HG02852 (cell line): Measurements from ENCODE around the gene ADGRA3.
"Not testable (repeated sequence)": the region's sequence is repeated elsewhere in the genome, so short reads cannot be mapped to it uniquely, and the experiment has no call there.

Experiments used
- ATAC-seq: cut with Tn5 transposase; IDR thresholded peaks from one replicate; pipeline ENCODE4 v1.9.1; 2021; ENCODE audit warnings: mild to moderate bottlenecking, moderate library complexity; ENCODE audit not compliant: unreplicated experiment

The ADGRA3 gene

DNA sequence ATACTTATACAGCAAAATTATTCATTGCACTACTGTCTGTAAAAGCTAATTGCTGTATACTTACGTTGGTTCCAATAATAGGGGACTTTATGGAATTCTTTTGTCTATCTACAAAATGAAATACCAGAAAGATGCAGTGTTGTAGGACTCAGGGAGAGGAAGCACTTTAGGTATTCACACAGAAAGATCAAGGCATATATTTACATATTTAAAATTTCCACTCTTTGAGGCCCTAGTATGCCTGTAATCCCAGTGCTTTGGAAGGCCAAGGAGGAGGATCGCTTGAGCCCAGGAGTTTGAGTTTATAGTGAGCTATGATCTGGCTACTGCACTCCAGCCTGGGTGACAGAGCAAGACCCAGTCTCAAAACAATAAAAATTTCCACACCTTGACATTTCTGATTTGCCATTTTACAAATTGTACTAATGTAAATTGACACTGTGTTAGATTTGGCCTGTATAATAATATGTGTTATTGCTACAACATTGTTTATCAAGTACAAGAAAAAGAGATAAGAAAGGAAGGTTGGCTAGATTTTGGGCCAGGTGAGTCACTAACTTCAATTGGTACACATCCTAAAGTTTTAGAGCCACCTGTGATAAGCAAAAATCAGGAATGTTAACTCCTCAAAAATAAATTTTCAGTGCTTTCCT lies 35.1 kb downstream of the ADGRA3 start:
- no peak for ATAC-seq

DNA sequence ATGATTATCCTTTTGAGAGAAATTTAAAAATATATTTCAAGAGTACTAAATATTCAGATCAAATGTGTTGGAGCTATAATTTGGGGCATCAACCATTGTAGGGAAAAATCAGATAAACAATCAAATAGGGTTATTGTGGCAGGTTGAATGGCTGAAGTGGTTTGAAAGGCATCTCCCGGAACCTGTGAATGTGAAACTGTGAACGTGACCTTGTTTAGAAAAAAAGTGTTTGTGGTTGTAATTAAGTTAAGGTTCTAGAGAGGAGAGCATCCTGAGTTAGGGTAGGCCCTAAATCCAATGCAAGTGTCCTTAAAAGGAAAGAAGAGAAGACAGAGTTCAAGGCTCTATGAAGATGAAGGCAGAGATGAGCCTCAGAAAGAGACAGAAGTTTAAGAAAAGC lies 37.4 kb downstream of the ADGRA3 start:
- no peak for ATAC-seq

DNA sequence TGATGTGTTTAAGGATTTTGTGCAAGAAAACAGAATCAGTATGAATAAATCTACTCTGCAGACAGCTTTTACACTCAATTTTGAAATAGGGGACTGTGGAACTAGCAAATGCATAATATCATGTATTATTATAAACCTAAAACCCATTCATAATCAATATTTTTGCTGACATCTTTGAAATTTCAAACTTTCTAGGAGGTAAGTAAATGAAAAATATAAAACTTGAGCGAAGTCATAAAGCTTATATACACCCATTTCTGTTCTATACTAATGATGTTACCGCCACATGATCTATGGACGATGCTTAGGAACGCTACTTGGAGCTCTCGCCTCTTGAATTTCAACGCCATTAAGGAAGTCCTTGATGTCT lies 38.1 kb downstream of the ADGRA3 start:
- ATAC-seq = no peak

DNA sequence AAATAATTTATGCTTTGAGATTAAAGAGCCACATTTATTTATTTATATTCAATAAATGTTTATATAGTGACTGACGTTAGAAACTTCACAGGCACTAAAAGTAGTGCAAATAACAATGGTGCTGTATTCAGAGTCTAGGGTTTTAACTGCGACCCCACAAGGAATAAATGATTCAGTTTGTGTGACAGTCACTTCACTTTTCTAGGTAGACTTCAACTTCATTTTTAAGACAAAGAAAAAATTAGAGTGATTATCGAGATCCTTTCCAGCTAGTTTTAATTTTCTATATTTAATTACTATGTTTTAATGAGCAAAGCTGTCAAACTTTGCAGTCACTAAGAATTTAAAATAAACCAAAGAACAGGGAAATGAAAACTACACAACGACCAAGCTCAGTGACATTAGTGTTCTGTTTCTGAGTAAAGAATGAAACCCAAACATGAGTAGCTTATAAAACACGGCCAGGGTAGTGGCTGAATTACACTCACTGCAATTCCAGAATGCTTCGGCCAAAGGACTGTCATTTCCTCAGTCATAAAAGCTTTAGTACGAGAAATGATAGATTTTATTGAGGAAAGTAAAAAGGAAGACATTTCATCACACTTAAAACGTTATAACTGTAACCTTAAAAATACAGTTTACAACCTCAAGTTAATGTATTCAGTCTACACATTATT lies 38.6 kb downstream of the ADGRA3 start:
- ATAC-seq = no peak

DNA sequence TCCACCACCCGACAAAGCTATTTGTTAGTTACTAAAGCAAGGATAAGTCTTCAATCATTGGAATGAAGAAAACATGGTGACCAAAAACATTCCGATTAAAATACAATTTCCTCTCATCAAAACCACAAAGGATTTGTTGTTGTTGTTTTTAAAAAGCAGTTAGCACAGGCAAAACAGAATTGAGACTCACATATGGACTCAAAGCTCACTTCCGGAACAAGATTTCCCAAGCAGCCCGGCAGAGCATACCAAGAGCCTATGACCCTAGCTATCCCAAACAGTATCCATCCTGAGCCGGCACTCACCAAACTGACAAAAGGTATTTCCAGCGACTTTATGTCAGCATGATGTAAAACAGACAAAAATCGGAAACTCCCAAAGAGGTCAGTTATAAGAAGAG lies 39.9 kb downstream of the ADGRA3 start:
- no peak for ATAC-seq

DNA sequence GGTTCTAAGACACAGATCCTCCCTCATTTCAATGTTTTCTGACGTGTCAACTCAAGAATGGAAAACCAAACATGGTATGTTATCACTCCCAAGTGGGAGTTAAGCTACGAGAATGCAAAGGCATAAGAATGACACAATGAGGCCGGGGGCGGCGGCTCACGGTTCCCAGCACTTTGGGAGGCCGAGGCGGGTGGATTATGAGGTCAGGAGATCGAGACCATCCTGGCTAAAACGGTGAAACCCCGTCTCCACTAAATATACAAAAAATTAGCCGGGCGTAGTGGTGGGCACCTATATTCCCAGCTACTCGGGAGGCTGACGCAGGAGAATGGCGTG lies 40.6 kb downstream of the ADGRA3 start:
- ATAC-seq = not testable (repeated sequence)

DNA sequence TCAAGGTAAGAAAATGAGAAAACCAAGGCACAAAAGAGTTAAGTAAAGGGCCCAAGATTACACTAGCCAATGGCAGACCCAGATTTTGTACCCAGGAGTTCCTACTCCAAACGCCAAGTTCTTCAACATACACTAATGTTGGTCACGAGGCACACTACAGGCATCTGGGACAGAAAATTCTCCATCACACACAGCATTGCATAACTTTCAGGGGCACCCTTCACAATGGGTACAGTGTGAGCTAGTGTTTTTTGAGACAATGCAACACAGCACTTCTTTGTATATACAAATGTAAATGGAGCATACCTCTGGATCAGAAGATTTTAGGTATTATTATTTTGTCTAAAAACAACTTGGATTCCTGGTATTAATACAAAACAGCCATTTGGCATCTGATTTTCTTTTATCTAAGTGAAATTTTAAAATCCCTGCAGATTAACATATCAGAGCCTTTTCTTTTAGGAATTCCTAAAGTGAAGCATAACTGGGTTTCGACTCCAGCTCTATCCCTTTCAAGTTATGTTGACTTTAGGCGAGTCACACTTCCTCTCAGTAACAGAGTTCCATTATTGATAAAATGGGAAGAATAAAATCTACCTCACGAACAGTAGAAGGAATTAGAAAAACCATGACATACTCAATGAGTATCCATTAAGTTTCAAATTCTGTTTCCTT lies 41.1 kb downstream of the ADGRA3 start:
- ATAC-seq = no peak

DNA sequence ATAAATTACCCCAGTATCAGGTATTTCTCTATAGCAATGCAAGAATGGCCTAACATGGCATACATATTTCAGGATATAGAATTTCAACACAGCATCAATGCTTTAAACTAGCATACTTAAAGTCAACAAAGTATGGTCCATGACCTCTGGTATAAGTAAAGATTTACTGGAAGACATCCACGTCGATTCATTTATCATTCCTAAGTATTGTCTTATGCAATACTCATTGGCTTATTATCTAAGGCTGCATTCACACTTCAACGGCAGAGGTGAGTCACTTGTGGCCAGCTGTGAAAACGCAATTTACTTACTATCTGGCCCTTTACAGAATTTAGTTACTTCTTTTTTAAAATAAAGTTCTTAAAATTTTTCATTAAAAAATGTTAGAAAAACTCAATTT lies 42.6 kb downstream of the ADGRA3 start:
- no peak for ATAC-seq

DNA sequence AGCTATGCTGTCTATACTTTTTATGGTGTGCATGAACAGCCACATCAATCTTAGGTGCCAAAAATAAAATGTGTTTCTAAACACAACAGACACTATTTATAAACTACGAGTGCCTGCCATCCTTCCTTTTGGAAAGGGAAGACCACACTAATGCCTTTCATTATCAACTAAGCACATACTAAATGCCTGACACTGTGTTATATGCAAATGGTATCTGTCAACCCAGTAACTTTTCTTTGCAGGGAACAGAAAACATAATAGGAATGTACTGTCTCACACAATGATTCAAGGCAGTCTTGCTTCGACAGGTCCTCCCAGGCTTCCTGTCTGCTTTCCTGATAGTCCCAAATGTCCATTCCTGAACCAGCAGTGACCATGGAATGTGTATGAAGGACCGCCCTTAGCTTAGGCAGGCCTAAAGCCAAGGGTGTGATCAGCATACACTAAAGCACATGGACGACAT lies 43.8 kb downstream of the ADGRA3 start:
- ATAC-seq = no peak

DNA sequence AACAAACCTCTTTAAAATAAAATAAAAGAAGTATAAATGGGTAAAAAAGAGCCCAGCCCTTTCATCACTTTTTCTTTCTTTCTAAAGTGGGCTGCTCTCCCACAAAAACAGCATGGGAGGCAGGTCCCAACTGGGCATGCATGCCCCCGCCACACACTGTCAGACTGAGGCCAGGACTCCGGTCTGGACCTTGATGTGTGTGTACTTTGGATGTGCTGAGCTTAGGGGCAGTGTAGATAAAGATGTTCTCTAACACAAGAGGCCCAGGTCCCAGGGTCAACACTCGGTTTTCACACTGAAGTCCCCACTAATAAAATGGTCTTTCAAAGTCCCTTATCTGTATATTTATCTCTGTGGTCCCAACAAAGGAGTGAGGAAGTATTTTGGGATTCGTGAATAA lies 44.4 kb downstream of the ADGRA3 start:
- ATAC-seq = no peak

DNA sequence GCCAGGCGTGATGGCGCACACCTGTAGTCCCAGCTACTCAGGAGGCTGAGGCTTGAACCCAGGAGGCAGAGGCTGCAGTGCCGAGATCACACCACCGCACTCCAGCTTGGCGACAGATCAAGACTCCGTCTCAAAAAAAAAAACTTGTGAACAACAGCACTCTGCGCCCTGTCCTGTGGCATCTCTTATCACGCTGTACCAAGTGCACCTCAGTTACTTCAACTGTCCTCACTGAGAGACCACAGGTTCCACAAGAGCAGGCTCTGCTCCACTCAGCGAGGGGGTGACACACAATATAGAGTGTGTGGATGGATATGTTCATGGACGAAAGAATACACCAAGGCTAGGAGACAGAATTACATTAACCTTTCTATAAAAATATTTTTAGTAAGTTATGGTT lies 49.3 kb downstream of the ADGRA3 start:
- no peak for ATAC-seq

DNA sequence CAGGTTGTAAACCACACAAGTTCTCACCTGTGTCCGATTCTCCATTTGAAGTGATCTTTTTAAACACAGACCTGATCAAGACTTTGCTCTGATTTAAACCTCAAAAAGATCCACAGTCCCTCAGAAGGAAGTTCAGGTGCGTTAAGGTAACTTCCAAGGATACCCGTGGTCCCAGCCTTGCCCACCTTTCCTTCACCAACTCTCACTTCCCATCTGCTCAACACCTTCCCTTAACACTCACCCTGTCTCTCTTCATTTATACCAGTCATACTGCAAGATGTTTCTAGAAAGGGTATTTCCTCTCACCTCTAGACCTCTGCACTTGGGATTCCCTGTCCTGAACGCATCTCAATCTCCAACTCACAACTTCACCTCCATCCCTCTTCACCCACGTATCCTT lies 49.9 kb downstream of the ADGRA3 start:
- ATAC-seq = no peak

DNA sequence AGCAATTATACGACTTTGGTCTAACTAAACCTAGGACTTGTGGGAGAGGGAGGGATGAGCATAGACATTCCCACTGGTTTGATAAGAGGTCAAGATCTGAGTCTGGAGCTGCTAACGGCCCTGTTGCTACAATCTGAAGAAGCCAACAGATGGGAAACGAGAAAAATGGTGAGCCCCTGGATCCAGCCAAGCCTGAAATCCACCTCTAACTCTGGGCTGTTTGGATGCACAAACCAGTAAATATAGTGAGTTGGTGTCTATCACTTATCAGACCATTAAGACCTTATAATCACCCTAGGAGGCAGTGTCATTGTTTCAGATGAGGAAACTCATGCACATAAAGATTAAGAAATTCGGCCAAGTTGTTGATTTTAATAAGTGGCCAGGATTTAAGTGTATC lies 50.5 kb downstream of the ADGRA3 start:
- no peak for ATAC-seq

DNA sequence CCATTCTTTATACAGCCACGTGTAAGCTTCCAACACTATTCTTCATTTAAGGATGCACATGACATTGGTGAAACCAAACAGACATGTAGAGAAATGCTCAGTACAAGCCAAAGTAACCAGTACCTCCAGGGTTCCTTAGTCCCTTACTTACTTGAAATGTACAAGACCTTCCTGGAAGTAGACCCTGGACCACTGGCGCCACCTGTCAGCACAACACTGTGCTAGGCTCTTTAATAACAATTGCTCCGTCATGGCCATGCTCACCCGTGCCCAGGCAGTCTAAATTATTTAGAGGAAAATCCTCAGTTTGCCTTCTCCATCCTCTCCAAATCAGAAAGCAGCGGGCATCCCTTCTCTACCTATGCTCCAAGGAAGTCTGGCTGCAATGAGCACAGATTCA lies 52.7 kb downstream of the ADGRA3 start:
- ATAC-seq = no peak

DNA sequence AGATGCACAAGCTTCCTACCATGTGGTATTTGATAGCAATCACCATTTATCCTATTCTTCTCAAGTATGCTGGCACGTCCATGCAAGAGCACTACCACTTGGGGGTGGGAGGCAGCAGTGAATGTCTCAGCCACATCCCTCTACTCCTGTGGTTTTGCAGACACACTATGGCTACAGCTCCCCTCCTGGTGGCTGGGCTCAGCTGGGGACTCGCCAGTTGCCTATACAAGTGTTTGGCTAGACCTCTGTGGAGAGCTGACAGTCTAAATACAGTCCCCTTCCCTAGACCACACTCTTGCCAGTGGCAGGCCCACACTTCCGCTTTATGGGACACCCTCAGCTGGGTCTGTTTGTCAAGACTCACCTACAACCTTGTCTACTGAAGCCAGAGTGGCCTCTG lies 53.2 kb downstream of the ADGRA3 start:
- ATAC-seq = no peak

DNA sequence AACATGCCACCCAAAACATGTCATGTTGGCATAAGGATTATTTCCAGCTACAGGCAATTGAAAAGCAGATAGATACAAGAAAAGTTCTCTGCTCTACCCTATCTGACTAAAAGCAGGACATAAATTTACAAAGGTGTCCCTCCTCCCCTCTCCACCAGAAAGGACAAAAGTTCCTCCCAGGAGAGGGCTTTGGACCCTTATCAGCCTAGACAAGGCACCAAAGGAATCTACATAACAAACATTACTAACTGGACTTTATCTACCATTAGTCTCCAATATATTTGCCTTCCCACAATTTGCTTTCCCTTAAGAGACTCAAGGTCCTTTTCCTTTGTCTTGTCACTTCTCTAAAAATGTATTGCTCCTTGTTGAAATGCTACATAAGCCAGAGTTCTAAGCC lies 55.6 kb downstream of the ADGRA3 start:
- ATAC-seq = no peak

DNA sequence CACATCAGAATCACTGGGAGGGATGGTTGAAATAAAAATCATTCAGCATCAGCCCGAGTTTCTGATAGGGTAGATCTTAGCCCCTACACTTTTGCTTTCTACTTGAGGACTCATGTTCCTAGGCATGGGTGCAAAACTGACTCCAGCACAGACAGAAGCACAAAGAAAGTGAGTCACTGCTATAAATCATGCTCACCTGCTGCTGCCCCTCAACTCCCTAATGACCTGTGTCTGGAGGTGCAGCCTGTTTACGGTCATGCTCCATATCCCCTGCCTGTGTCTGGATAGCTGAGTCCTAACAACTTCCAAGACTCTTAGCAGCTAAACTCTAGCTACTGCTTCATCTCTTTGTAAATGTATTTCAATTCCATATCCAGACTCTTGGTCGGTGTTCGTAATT lies 57.8 kb downstream of the ADGRA3 start:
- no peak for ATAC-seq

DNA sequence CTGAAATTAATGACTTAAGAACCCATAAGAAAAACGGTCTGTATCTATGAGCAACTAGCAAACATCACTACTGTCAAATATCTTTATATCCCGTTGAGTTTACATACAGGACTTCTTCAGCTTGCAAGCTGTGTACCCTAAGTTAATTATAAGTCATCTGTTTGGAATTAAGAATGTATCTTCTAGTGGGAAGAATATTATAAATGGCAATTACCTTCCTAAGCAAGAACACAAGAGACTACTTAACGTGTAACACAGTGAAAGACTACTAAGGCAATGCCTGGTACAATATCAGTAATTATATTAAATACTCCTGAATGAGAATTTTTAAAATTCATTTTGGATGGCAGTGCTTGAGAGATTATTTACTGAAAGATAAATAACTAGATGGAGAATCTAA lies 58.5 kb downstream of the ADGRA3 start:
- no peak for ATAC-seq

DNA sequence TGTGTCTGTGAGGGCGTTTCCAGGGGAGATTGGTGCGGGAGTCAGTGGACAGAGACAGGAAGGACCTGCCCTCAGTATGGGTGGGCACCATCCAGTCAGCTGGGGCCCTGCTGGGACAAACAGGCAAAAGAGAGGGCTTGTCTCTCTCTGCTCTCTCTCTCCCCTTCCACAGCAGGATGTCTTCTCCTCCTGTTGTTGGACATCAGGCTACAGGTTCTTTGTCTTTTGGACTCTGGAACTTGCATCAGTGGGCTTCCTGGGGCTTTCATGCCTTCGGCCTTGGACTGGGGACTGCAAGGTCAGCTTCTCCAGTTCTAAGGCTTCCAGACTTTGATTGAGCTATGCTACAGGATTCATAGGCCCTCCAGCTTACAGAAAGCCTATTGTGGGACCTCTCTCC lies 59.6 kb downstream of the ADGRA3 start:
- no peak for ATAC-seq

DNA sequence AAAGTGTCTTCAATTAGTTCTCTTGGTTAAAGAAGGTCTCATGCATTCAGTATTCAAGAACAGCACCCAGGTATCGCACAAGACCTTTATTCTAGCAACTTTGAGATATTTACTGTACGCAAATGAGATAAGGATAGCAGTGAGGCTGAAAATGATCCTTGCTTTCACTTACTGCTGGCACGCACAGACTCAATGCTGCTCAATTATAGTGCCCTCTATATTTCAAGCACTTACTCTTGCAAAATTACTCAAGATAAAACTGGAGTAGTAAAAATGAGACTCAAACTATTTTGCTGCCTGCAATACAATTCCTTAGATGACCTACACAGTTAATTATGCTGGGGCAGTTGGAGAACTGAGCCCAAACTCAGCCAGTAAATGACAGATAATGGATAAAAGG lies 60.9 kb downstream of the ADGRA3 start:
- no peak for ATAC-seq

DNA sequence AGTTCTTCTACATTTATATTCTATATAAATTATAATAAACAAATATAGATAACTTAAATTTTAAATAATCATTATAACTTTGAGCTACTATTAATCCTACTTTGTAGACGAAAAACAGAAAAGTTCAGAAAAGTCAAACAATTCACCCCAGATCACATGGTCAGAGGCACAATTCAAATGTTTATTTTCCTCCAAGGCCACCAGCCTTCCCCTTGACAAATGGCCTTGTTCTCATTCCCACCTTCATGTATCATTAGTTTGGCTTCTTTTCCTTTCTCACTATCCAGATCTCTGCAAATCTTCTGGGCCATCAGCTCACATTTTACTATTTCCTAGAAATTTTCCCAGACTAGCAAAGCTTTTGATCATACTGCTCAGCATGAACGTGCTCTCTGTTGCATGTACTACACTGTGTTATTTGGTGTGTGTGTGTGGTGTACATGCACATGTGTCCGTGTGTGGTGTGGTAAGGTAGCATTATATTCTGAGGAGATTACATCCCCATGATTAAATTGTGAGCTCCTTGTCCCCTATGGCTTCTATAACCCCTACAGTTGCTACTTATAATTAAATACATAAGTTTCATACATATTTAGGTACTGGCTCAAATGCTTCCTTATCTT lies 61.5 kb downstream of the ADGRA3 start:
- ATAC-seq = no peak

DNA sequence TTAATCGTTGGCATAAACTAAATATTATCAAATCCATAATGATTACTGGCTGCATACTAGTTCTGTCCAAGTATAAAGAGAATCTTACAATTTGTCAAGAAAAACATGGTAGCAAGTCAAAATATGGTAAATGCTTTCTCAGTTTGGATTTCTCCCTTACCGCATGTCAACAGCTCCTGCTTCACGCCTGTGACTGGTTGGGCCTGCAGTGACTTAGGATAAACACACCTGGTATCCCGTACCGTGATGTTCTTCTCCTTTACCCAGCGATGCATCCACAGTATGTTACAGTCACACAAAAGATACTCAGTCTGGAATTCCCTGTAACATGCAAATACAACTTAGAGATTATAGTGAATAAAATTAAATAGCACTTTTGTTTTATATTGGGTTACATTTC lies 71.1 kb downstream of the ADGRA3 start:
- ATAC-seq = no peak
